SK-N-SH (cell line): ENCODE measurements around the gene CLIP3. TPM values are rescaled to one million over a fixed set of nuclear protein-coding genes. Genes with fewer than 3 reads are reported as not detected.

ENCODE experiments used
- CTCF ChIA-PET: fragments of 300-600, 350-600 bp; formaldehyde crosslinking; extraction: SDS; loops from one replicate; lab custom pipeline; 2021; lab: Yijun Ruan, JAX
- POLR2A ChIA-PET: fragments of 350-600 bp; sonication (Branson Sonifier 250); formaldehyde crosslinking; extraction: SDS; loops from one replicate; lab custom pipeline; 2020; ENCODE audit warnings: antibody characterized with exemption, inconsistent platforms; lab: Yijun Ruan, JAX
- DNase-seq: peaks from one replicate; pipeline ENCODE4 v3.0.0; 2012
- H2AFZ ChIP-seq: fragments of 200-600 bp; sonication (generic); 2 replicates; pipeline ENCODE4 v1.8.1; 2016; ENCODE audit warnings: antibody characterized with exemption, mild to moderate bottlenecking, low read depth
- H3F3A ChIP-seq: fragments of 200-600 bp; sonication (generic); replicated peaks from 2 replicates; pipeline ENCODE3; 2016; ENCODE audit warnings: antibody characterized with exemption, mild to moderate bottlenecking; ENCODE audit not compliant: insufficient read depth
- H3K27ac ChIP-seq, 2 experiments: fragments of 200-500 bp in 1 of 2; fragments of 200-600 bp in 1 of 2; sonication (Bioruptor generic) in 1 of 2; sonication (generic), shearing (Covaris generic) in 1 of 2; 2 replicates each; pipeline versions ENCODE4 v1.5.1 to v1.6.1; 2014 to 2016; ENCODE audit warnings: low read depth in 2 of 2, inconsistent platforms in 1 of 2, low read length in 1 of 2, mild to moderate bottlenecking in 1 of 2, mixed read lengths in 1 of 2
- H3K27me3 ChIP-seq: fragments of 200-600 bp; sonication (generic), shearing (Covaris generic); 2 replicates; pipeline ENCODE4 v1.6.1; 2016; ENCODE audit warnings: mixed run types; ENCODE audit not compliant: insufficient read depth
- H3K36me3 ChIP-seq, 2 experiments: fragments of 200-500 bp in 1 of 2; fragments of 200-600 bp in 1 of 2; sonication (Bioruptor generic) in 1 of 2; sonication (generic) in 1 of 2; replicated peaks in 1 of 2; 2 replicates each; pipeline versions ENCODE3 to v1.5.1; 2014 to 2016; ENCODE audit warnings: low read length in 1 of 2, mild to moderate bottlenecking in 1 of 2; ENCODE audit not compliant: insufficient read depth in 2 of 2, control insufficient read depth in 1 of 2
- H3K4me1 ChIP-seq, 2 experiments: fragments of 200-500 bp in 1 of 2; fragments of 200-600 bp in 1 of 2; sonication (Bioruptor generic) in 1 of 2; sonication (generic), shearing (Covaris generic) in 1 of 2; 2 replicates each; pipeline versions ENCODE4 v1.5.1 to v1.6.1; 2014 to 2016; ENCODE audit warnings: low read depth in 1 of 2, low read length in 1 of 2, mixed run types in 1 of 2; ENCODE audit not compliant: insufficient read depth in 2 of 2, control insufficient read depth in 1 of 2
- H3K4me2 ChIP-seq: fragments of 200-600 bp; sonication (generic), shearing (Covaris generic); 2 replicates; pipeline ENCODE4 v1.6.1; 2017; ENCODE audit warnings: mixed run types
- H3K4me3 ChIP-seq, 2 experiments: fragments of 200-500 bp in 1 of 2; fragments of 200-600 bp in 1 of 2; sonication (Bioruptor generic) in 1 of 2; sonication (generic), shearing (Covaris generic) in 1 of 2; 2 replicates each; pipeline versions ENCODE4 v1.5.1 to v1.8.1; 2014 to 2016; ENCODE audit warnings: low read depth in 2 of 2, inconsistent platforms in 1 of 2, low read length in 1 of 2, mild to moderate bottlenecking in 1 of 2, mixed read lengths in 1 of 2, moderate library complexity in 1 of 2
- H3K79me2 ChIP-seq: fragments of 200-600 bp; sonication (generic); 2 replicates; pipeline ENCODE4 v1.8.1; 2017; ENCODE audit warnings: mild to moderate bottlenecking; ENCODE audit not compliant: insufficient read depth
- H3K9ac ChIP-seq: fragments of 200-600 bp; sonication (generic); 2 replicates; pipeline ENCODE4 v1.6.1; 2017; ENCODE audit warnings: mixed run types
- H3K9me2 ChIP-seq: fragments of 200-600 bp; sonication (generic); 2 replicates; pipeline ENCODE4 v1.6.1; 2017; ENCODE audit warnings: mixed run types
- H3K9me3 ChIP-seq: fragments of 200-600 bp; sonication (generic); 2 replicates; pipeline ENCODE4 v1.6.1; 2017; ENCODE audit warnings: mixed run types, mild to moderate bottlenecking, moderate library complexity
- H4K20me1 ChIP-seq: fragments of 200-600 bp; sonication (generic); 2 replicates; pipeline ENCODE4 v1.6.1; 2017; ENCODE audit warnings: mild to moderate bottlenecking, mixed run types; ENCODE audit not compliant: insufficient read depth
- CHD2 ChIP-seq: fragments of 150-350 bp; IDR thresholded peaks from 2 replicates; pipeline ENCODE4 v1.6.1; 2018; ENCODE audit warnings: low read length; ENCODE audit not compliant: partially characterized antibody
- ELF1 ChIP-seq: IDR thresholded peaks from 2 replicates; pipeline ENCODE4 v1.4.0; 2012
- EP300 ChIP-seq, 2 experiments: IDR thresholded peaks; 2 replicates each; pipeline versions ENCODE4 v1.4.0 to v1.6.1; 2012; ENCODE audit warnings: borderline replicate concordance in 1 of 2, low read depth in 1 of 2, low read length in 1 of 2
- FOXM1 ChIP-seq: IDR thresholded peaks from 2 replicates; pipeline ENCODE4 v1.4.0; 2012; ENCODE audit warnings: low read depth, mild to moderate bottlenecking
- MAX ChIP-seq: IDR thresholded peaks from 2 replicates; pipeline ENCODE4 v1.4.0; 2012; ENCODE audit warnings: low read depth
- MXI1 ChIP-seq: IDR thresholded peaks from 2 replicates; pipeline ENCODE4 v1.6.1; 2012; ENCODE audit warnings: mild to moderate bottlenecking, low read depth, low read length, improper control_type of control experiment
- NFIC ChIP-seq: IDR thresholded peaks from 2 replicates; pipeline ENCODE4 v1.4.0; 2012; ENCODE audit warnings: borderline replicate concordance
- NRF1 ChIP-seq: IDR thresholded peaks from 2 replicates; pipeline ENCODE4 v1.6.1; 2012; ENCODE audit warnings: low read depth, mild to moderate bottlenecking, low read length
- POLR2AphosphoS5 ChIP-seq: IDR thresholded peaks from 2 replicates; pipeline ENCODE4 v1.6.1; 2012; ENCODE audit warnings: low read depth, low read length
- RAD21 ChIP-seq: IDR thresholded peaks from 2 replicates; pipeline ENCODE4 v1.6.1; 2012; ENCODE audit warnings: mild to moderate bottlenecking, low read length
- REST ChIP-seq: IDR thresholded peaks from 2 replicates; pipeline ENCODE4 v1.6.1; 2012; ENCODE audit warnings: mild to moderate bottlenecking, low read depth, low read length, moderate library complexity
- TEAD4 ChIP-seq: IDR thresholded peaks from 2 replicates; pipeline ENCODE4 v1.4.0; 2012; ENCODE audit warnings: mild to moderate bottlenecking, borderline replicate concordance; ENCODE audit not compliant: insufficient read depth
- USF2 ChIP-seq: fragments of 150-350 bp; IDR thresholded peaks from 2 replicates; pipeline ENCODE4 v1.6.1; 2017; ENCODE audit warnings: antibody characterized with exemption, low read length, low read depth, borderline replicate concordance
- YY1 ChIP-seq: IDR thresholded peaks from 2 replicates; pipeline ENCODE4 v1.4.0; 2012; ENCODE audit warnings: low read depth, mild to moderate bottlenecking
- ZBTB33 ChIP-seq: IDR thresholded peaks from 2 replicates; pipeline ENCODE4 v1.4.0; 2012; ENCODE audit warnings: low read depth, borderline replicate concordance
- WGBS: methylation state at CpG from one replicate; pipeline ENCODE4 v1.1.6; 2017; ENCODE audit warnings: low lambda C conversion rate; 5-methylcytosine and 5-hydroxymethylcytosine counted together
- polyA plus RNA-seq, 3 experiments: library from polyadenylated mRNA; depleted of rRNA; stranded (reverse); fragments of >200 nt; gene quantifications; 2 replicates each; pipeline ENCODE4 v1.2.3, GENCODE V29; 2012

Gene CLIP3
- polyA plus RNA-seq, 1 of the 3 experiments (the other 2 are of a cell fraction) = 13.1 TPM

- TF ChIP-seq USF2 (no peak), FOXM1 (no peak), ELF1 (no peak), POLR2AphosphoS5 (no peak), MXI1 (no peak), NFIC (no peak)
- TF ChIP-seq, all 33 proteins: peak for 0
Observed at GRCh38 chr19:36047835-36048234, 15.2 kb upstream of the CLIP3 start (continued).

GRCh38 chr19:36046443-36047050, 13.9 kb upstream of the CLIP3 start:
- Histone ChIP-seq H3K9ac (no peak overlapping the region), H3K36me3 (no peaks in the 10 kb centered on the region), H3F3A (no peaks in the 10 kb centered on the region), H3K4me2 (no peak overlapping the region), H3K79me2 (no peaks in the 10 kb centered on the region), H2AFZ (no peak overlapping the region), H3K27me3 (no peaks in the 10 kb centered on the region), H3K27ac (no peak overlapping the region), H4K20me1 (no peaks in the 10 kb centered on the region), H3K9me2 (no peaks in the 10 kb centered on the region), H3K4me1 (no peaks in the 10 kb centered on the region), H3K4me3 (no peak overlapping the region), H3K9me3 (no peaks in the 10 kb centered on the region)
- no peak for DNase-seq
- CTCF ChIA-PET = interaction anchor here (1.3 kb wide), 1 partner anchor 10 kb away, joined by 4 read pairs; no protein-coding TSS in a partner anchor
- 84% methylated on average over 5 of the region's 5 CpGs for WGBS
- POLR2A ChIA-PET = no interaction called here
- TF ChIP-seq NFIC = no peak
- no peak for TF ChIP-seq EP300 (IDR thresholded peaks at IDR 0.05; ENCODE audit: borderline replicate concordance in 1 of 2, low read depth in 1 of 2, low read length in 1 of 2)
- TF ChIP-seq ZBTB33 = no peak
- TF ChIP-seq NRF1 = no peak
- no peak for TF ChIP-seq MXI1
- no peak for TF ChIP-seq RAD21
- no peak for TF ChIP-seq USF2
- TF ChIP-seq TEAD4 = no peak
- TF ChIP-seq MAX = no peak
- no peak for TF ChIP-seq YY1
- TF ChIP-seq REST = no peak
- TF ChIP-seq CHD2 = no peak
